Thoracic aorta (tissue), 2 donors: ENCODE measurements around the gene LRP2BP. TPM values are rescaled to one million over a fixed set of nuclear protein-coding genes. Genes with fewer than 3 reads are reported as not detected.

Experiments used
- ATAC-seq: fragments of 150-250 bp; one replicate; pipeline ENCODE4 v1.8.0; 2017; ENCODE audit warnings: low read depth; ENCODE audit not compliant: insufficient number of reproducible peaks, low FRiP score
- DNase-seq: peaks from one replicate; pipeline ENCODE4 v3.0.0-alpha.2; 2020; ENCODE audit warnings: low spot score
- H3K27ac ChIP-seq, 2 donors: fragments of 200-600 bp; sonication (generic); 1 replicate in 1 of 2; 2 replicates in 1 of 2; pipeline ENCODE4 v1.5.1; 2016; ENCODE audit warnings: mild to moderate bottlenecking in 2 of 2, moderate library complexity in 2 of 2
- H3K27me3 ChIP-seq: fragments of 200-600 bp; sonication (generic); replicated peaks from 2 replicates; pipeline ENCODE4 v1.6.0; 2016; ENCODE audit warnings: mild to moderate bottlenecking; ENCODE audit not compliant: insufficient read depth
- H3K36me3 ChIP-seq: fragments of 200-600 bp; sonication (generic); one replicate; pipeline ENCODE4 v1.5.1; 2016
- H3K4me1 ChIP-seq, 2 donors: fragments of 200-600 bp; sonication (generic); 1 replicate in 1 of 2; 2 replicates in 1 of 2; pipeline versions ENCODE4 v1.5.1 to v1.6.0; 2016; ENCODE audit warnings: low read depth in 2 of 2, mild to moderate bottlenecking in 1 of 2; ENCODE audit not compliant: control insufficient read depth in 1 of 2
- H3K4me3 ChIP-seq: fragments of 200-600 bp; sonication (generic); 2 replicates; pipeline ENCODE4 v1.5.1; 2016; ENCODE audit warnings: mild to moderate bottlenecking
- H3K9me3 ChIP-seq: fragments of 200-600 bp; sonication (generic); 2 replicates; pipeline ENCODE4 v1.5.1; 2016
- CTCF ChIP-seq: fragments of 200-600 bp; sonication (generic); IDR thresholded peaks from one replicate; pipeline ENCODE4 v1.5.1; 2019; ENCODE audit warnings: antibody characterized with exemption
- total RNA-seq, 2 donors: library from RNA; depleted of rRNA; stranded (reverse); fragments of >200 nt; gene quantifications; one replicate each; pipeline versions ENCODE4 v1.1.0 to v1.2.3, GENCODE V29; 2016

The LRP2BP gene
- total RNA-seq, 2 donors from 2014 or later, result 4.4 to 7.6 TPM

- Histone ChIP-seq H3K9me3 (no peaks in the 10 kb centered on the region), H3K36me3 (peaks cover 7% of the 10 kb centered on the region), H3K4me3 (no peak overlapping the region), H3K27me3 (no peaks in the 10 kb centered on the region), H3K4me1 (peaks cover 28 to 49% of the 10 kb centered on the region in 2 donors), H3K27ac (peak overlapping the region; percentile 90 to 93)
- ATAC-seq, result no peak
- TF ChIP-seq CTCF, result no peak
- DNase-seq, result no peak
Measured at GRCh38 chr4:185357211-185357610, 38.5 kb downstream of the LRP2BP start.

GRCh38 chr4:185352741-185353140, 43.0 kb downstream of the LRP2BP start:
- Histone ChIP-seq H3K4me1 (peaks cover 0 to 11% of the 10 kb centered on the region in 2 donors), H3K27me3 (no peaks in the 10 kb centered on the region), H3K9me3 (no peaks in the 10 kb centered on the region), H3K27ac (no peak overlapping the region), H3K36me3 (peaks cover 16% of the 10 kb centered on the region), H3K4me3 (no peak overlapping the region)
- TF ChIP-seq CTCF, result no peak
- ATAC-seq, result no peak
- no peak for DNase-seq

- Histone ChIP-seq H3K27ac (no peak overlapping the region), H3K4me1 (peaks cover 0 to 5% of the 10 kb centered on the region in 2 donors), H3K36me3 (peaks cover 16% of the 10 kb centered on the region), H3K27me3 (no peaks in the 10 kb centered on the region), H3K9me3 (no peaks in the 10 kb centered on the region), H3K4me3 (no peak overlapping the region)
- ATAC-seq (no peak), DNase-seq (no peak)
- no peak for TF ChIP-seq CTCF
Measured at GRCh38 chr4:185352202-185352601, 43.5 kb downstream of the LRP2BP start.

GRCh38 chr4:185351691-185352090, 44.0 kb downstream of the LRP2BP start:
- H3K27me3 ChIP-seq, result no peaks in the 10 kb centered on the region
- no peak for TF ChIP-seq CTCF
- H3K36me3 ChIP-seq, result peaks cover 16% of the 10 kb centered on the region
- H3K27ac ChIP-seq, result no peak overlapping the region
- H3K4me1 ChIP-seq, result peaks cover 0 to 5% of the 10 kb centered on the region in 2 donors
- no peaks in the 10 kb centered on the region for H3K9me3 ChIP-seq
- ATAC-seq, result no peak
- no peak for DNase-seq
- H3K4me3 ChIP-seq, result no peak overlapping the region

GRCh38 chr4:185346975-185347601, 48.6 kb downstream of the LRP2BP start:
- ATAC-seq, result no peak
- peak overlapping the region in 1 of 2 donors; percentile 89 for H3K27ac ChIP-seq
- no peak for TF ChIP-seq CTCF

More at GRCh38 chr4:185346975-185347601, 48.6 kb downstream of the LRP2BP start:
- H3K4me1 ChIP-seq, result peaks cover 18 to 31% of the 10 kb centered on the region in 2 donors
- no peak overlapping the region for H3K4me3 ChIP-seq
- H3K36me3 ChIP-seq, result peaks cover 8% of the 10 kb centered on the region
- H3K27me3 ChIP-seq, result no peaks in the 10 kb centered on the region
- no peak for DNase-seq
- H3K9me3 ChIP-seq, result no peaks in the 10 kb centered on the region
